Measurements from ENCODE around the gene ENTPD7.

ENTPD7 gene

DNA sequence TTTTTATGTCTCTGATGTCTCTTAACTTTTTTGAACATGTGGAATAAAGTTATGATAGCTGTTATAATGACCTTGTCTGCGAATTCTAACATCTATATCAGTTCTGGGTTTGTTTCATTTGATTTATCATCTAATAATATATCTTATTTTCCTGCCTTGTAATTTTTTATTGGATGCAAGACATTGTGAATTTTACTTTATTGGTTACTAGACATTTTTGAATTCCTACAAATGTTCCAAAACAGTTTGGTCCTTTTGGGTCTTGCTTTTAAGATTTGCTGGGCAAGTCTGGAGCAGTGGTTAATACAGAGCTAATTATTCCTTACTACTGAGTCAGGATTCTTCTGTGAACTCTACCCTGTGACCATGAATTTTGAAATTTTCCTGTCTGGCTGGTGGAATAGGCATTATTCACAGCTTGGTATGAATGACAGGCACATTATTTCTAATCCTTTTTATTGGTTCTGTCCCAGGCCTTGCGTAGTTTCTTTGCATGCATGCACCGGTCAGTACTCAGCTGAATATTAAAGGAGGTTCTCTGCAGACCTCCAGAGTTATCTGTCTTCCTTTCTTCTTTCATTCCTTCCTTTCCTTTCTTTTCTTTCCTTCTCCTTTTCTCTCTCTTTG, 81.7 kb downstream of the ENTPD7 start:
- H2BK5ac ChIP-seq (ENCODE audit: low read depth, low read length, poor library complexity), result no peak overlapping the region
- no peaks in the 10 kb centered on the region for H3K27me3 ChIP-seq (ENCODE audit: insufficient read depth, low read length)
- no peak overlapping the region for H2BK12ac ChIP-seq (ENCODE audit: low read length)
- H3K14ac ChIP-seq (ENCODE audit: low read length), result no peak overlapping the region
- H2AFZ ChIP-seq (ENCODE audit: insufficient read depth, low read length, poor library complexity), result no peak overlapping the region
- no peak overlapping the region for H3K4me3 ChIP-seq (ENCODE audit: low read depth, low read length)
- H2AK5ac ChIP-seq (ENCODE audit: low read length), result no peak overlapping the region
- no peaks in the 10 kb centered on the region for H3K9me3 ChIP-seq (ENCODE audit: insufficient read depth, low read depth, low read length)
- H3K4ac ChIP-seq (ENCODE audit: low read depth, low read length), result no peak overlapping the region
- no peaks in the 10 kb centered on the region for H3K79me1 ChIP-seq (ENCODE audit: low read length)
- H3K27ac ChIP-seq (ENCODE audit: low read depth, low read length), result no peak overlapping the region
- WGBS (ENCODE audit: extremely low coverage, insufficient coverage, insufficient read length), result no CpG with 5 or more reads among the region's 3 CpGs
- DNase-seq, result no peak
- H3K4me2 ChIP-seq (ENCODE audit: low read length), result no peak overlapping the region
- no peak overlapping the region for H3K18ac ChIP-seq (ENCODE audit: low read length)
- H3K23ac ChIP-seq (ENCODE audit: low read length), result no peak overlapping the region
- no peak overlapping the region for H4K12ac ChIP-seq (ENCODE audit: low read depth, low read length)
- H3K36me3 ChIP-seq (ENCODE audit: control insufficient read depth in 1 of 2, insufficient read depth in 2 of 2, low read length in 2 of 2), result peaks cover 6 to 9% of the 10 kb centered on the region in 2 experiments
- no peaks in the 10 kb centered on the region for H3K79me2 ChIP-seq (ENCODE audit: control insufficient read depth, insufficient read depth, low read length, poor library complexity)
- H4K91ac ChIP-seq (ENCODE audit: low read depth, low read length), result no peak overlapping the region
- no peak overlapping the region for H4K8ac ChIP-seq (ENCODE audit: low read depth, low read length)
- no peaks in the 10 kb centered on the region for H3K4me1 ChIP-seq (ENCODE audit: control insufficient read depth in 1 of 2, insufficient read depth in 2 of 2, low read length in 2 of 2)
- H2BK120ac ChIP-seq (ENCODE audit: insufficient read depth, low read length, poor library complexity), result no peak overlapping the region
- H3K9ac ChIP-seq (ENCODE audit: low read length), result no peak overlapping the region

DNA sequence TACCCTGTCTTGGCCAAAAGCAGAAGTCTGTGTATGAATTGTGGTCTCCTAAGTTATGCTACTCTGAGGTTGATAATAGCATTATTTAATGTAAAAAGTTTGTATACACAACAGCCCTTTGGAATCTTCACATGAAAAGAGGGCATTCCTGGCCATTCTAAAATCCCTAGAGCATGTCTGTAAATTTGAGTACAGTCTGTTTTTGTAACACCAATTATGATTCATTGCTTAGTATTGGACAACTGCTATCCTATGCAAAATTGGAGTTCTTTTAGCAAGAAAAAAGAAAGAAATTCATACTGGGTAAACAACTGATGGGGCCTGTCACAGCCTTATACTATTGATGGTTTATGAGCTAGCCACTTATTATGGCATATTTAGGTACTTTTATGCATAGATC, 82.9 kb downstream of the ENTPD7 start:
- Histone ChIP-seq H3K27ac (ENCODE audit: low read depth, low read length) (no peak overlapping the region), H2AFZ (ENCODE audit: insufficient read depth, low read length, poor library complexity) (no peak overlapping the region), H3K79me2 (ENCODE audit: control insufficient read depth, insufficient read depth, low read length, poor library complexity) (no peaks in the 10 kb centered on the region), H2BK120ac (ENCODE audit: insufficient read depth, low read length, poor library complexity) (no peak overlapping the region), H3K4me3 (ENCODE audit: low read depth, low read length) (no peak overlapping the region), H3K9me3 (ENCODE audit: insufficient read depth, low read depth, low read length) (no peaks in the 10 kb centered on the region), H3K79me1 (ENCODE audit: low read length) (no peaks in the 10 kb centered on the region), H3K9ac (ENCODE audit: low read length) (no peak overlapping the region), H2AK5ac (ENCODE audit: low read length) (no peak overlapping the region), H3K4me1 (ENCODE audit: control insufficient read depth in 1 of 2, insufficient read depth in 2 of 2, low read length in 2 of 2) (no peaks in the 10 kb centered on the region), H3K23ac (ENCODE audit: low read length) (no peak overlapping the region), H3K18ac (ENCODE audit: low read length) (no peak overlapping the region), H3K4me2 (ENCODE audit: low read length) (no peak overlapping the region), H4K8ac (ENCODE audit: low read depth, low read length) (no peak overlapping the region), H2BK5ac (ENCODE audit: low read depth, low read length, poor library complexity) (no peak overlapping the region), H4K12ac (ENCODE audit: low read depth, low read length) (no peak overlapping the region), H3K14ac (ENCODE audit: low read length) (no peak overlapping the region), H3K4ac (ENCODE audit: low read depth, low read length) (no peak overlapping the region), H3K27me3 (ENCODE audit: insufficient read depth, low read length) (no peaks in the 10 kb centered on the region), H3K36me3 (ENCODE audit: control insufficient read depth in 1 of 2, insufficient read depth in 2 of 2, low read length in 2 of 2) (peaks cover 7 to 13% of the 10 kb centered on the region in 2 experiments), H4K91ac (ENCODE audit: low read depth, low read length) (no peak overlapping the region), H2BK12ac (ENCODE audit: low read length) (no peak overlapping the region)
- DNase-seq, result no peak

DNA sequence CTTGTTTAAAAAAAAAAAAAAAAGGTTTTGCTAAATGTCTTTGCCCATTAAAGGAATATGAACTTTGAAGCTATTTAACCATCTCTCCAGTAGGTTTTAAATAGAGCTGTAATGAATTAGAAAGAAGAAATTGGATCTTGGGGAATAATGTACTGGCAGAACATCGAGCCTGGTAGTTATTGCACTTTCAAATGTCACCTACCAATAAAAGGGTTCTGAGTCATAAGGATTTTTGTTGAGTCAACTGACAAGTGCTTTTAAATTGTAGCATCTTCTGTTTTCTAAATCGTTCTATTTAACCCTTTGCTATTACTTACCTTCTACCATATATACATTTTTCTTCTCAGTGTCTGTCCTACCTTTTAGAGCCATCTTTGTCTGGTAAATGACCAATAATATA, 83.4 kb downstream of the ENTPD7 start:
- Histone ChIP-seq H3K23ac (ENCODE audit: low read length) (no peak overlapping the region), H3K9me3 (ENCODE audit: insufficient read depth, low read depth, low read length) (no peaks in the 10 kb centered on the region), H2BK5ac (ENCODE audit: low read depth, low read length, poor library complexity) (no peak overlapping the region), H3K14ac (ENCODE audit: low read length) (no peak overlapping the region), H3K4me2 (ENCODE audit: low read length) (no peak overlapping the region), H2AFZ (ENCODE audit: insufficient read depth, low read length, poor library complexity) (no peak overlapping the region), H4K12ac (ENCODE audit: low read depth, low read length) (no peak overlapping the region), H2AK5ac (ENCODE audit: low read length) (no peak overlapping the region), H3K27me3 (ENCODE audit: insufficient read depth, low read length) (no peaks in the 10 kb centered on the region), H3K27ac (ENCODE audit: low read depth, low read length) (no peak overlapping the region), H3K36me3 (ENCODE audit: control insufficient read depth in 1 of 2, insufficient read depth in 2 of 2, low read length in 2 of 2) (peaks cover 9 to 13% of the 10 kb centered on the region in 2 experiments), H3K18ac (ENCODE audit: low read length) (no peak overlapping the region), H3K4me3 (ENCODE audit: low read depth, low read length) (no peak overlapping the region), H4K91ac (ENCODE audit: low read depth, low read length) (no peak overlapping the region), H3K4ac (ENCODE audit: low read depth, low read length) (no peak overlapping the region), H3K4me1 (ENCODE audit: control insufficient read depth in 1 of 2, insufficient read depth in 2 of 2, low read length in 2 of 2) (no peaks in the 10 kb centered on the region), H3K79me2 (ENCODE audit: control insufficient read depth, insufficient read depth, low read length, poor library complexity) (no peaks in the 10 kb centered on the region), H3K9ac (ENCODE audit: low read length) (no peak overlapping the region), H4K8ac (ENCODE audit: low read depth, low read length) (no peak overlapping the region), H2BK12ac (ENCODE audit: low read length) (no peak overlapping the region), H2BK120ac (ENCODE audit: insufficient read depth, low read length, poor library complexity) (no peak overlapping the region), H3K79me1 (ENCODE audit: low read length) (no peaks in the 10 kb centered on the region)
- no CpG with 5 or more reads among the region's 2 CpGs for WGBS (ENCODE audit: extremely low coverage, insufficient coverage, insufficient read length)
- DNase-seq, result no peak

DNA sequence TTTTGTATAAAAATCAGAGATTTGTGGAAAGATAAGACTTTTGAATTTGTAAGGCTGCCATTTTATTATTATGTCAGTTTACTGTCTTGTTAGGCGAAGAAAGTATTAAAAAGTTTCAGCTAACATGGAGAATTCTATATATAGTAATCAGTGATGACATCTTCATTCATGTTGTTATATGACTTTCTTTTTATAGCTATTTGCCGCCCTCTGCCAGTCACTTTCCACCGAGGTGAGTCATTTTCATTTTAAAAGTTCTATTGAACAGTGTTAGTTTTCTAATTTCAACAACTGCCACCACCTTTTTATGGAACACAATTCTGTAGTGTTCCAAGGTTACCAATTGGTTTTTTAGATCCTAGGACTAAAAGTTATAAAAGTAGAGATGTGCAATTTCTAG, 84.5 kb downstream of the ENTPD7 start:
- Histone ChIP-seq H3K36me3 (ENCODE audit: control insufficient read depth in 1 of 2, insufficient read depth in 2 of 2, low read length in 2 of 2) (peaks cover 9 to 13% of the 10 kb centered on the region in 2 experiments), H3K9ac (ENCODE audit: low read length) (no peak overlapping the region)
- no CpG with 5 or more reads among the region's 3 CpGs for WGBS (ENCODE audit: extremely low coverage, insufficient coverage, insufficient read length)

More for the DNA sequence above, 84.5 kb downstream of the ENTPD7 start:
- no peaks in the 10 kb centered on the region for H3K79me2 ChIP-seq (ENCODE audit: control insufficient read depth, insufficient read depth, low read length, poor library complexity)
- H3K4me3 ChIP-seq (ENCODE audit: low read depth, low read length), result no peak overlapping the region
- H2BK120ac ChIP-seq (ENCODE audit: insufficient read depth, low read length, poor library complexity), result no peak overlapping the region
- no peak for DNase-seq
- no peak overlapping the region for H3K27ac ChIP-seq (ENCODE audit: low read depth, low read length)
- H3K4me2 ChIP-seq (ENCODE audit: low read length), result no peak overlapping the region
- no peak overlapping the region for H3K14ac ChIP-seq (ENCODE audit: low read length)
- no peaks in the 10 kb centered on the region for H3K9me3 ChIP-seq (ENCODE audit: insufficient read depth, low read depth, low read length)
- H3K79me1 ChIP-seq (ENCODE audit: low read length), result no peaks in the 10 kb centered on the region
- H4K12ac ChIP-seq (ENCODE audit: low read depth, low read length), result no peak overlapping the region
- no peak overlapping the region for H3K23ac ChIP-seq (ENCODE audit: low read length)
- H3K4me1 ChIP-seq (ENCODE audit: control insufficient read depth in 1 of 2, insufficient read depth in 2 of 2, low read length in 2 of 2), result no peaks in the 10 kb centered on the region
- H3K4ac ChIP-seq (ENCODE audit: low read depth, low read length), result no peak overlapping the region
- no peak overlapping the region for H2BK12ac ChIP-seq (ENCODE audit: low read length)
- no peak overlapping the region for H4K91ac ChIP-seq (ENCODE audit: low read depth, low read length)
- H3K27me3 ChIP-seq (ENCODE audit: insufficient read depth, low read length), result no peaks in the 10 kb centered on the region
- H2BK5ac ChIP-seq (ENCODE audit: low read depth, low read length, poor library complexity), result no peak overlapping the region
- no peak overlapping the region for H4K8ac ChIP-seq (ENCODE audit: low read depth, low read length)
- H2AFZ ChIP-seq (ENCODE audit: insufficient read depth, low read length, poor library complexity), result no peak overlapping the region
- no peak overlapping the region for H2AK5ac ChIP-seq (ENCODE audit: low read length)
- no peak overlapping the region for H3K18ac ChIP-seq (ENCODE audit: low read length)

Data from trophoblast cell (in vitro differentiated cells and primary cell).